GM19455 (cell line): ENCODE results near the gene CCZ1B.
"Not testable (repeated sequence)": the region's sequence is repeated elsewhere in the genome, so short reads cannot be mapped to it uniquely, and the experiment has no call there.

Experiments used
- ATAC-seq: cut with Tn5 transposase; IDR thresholded peaks from one replicate; pipeline ENCODE4 v1.9.1; 2021; ENCODE audit not compliant: unreplicated experiment

Gene CCZ1B

DNA sequence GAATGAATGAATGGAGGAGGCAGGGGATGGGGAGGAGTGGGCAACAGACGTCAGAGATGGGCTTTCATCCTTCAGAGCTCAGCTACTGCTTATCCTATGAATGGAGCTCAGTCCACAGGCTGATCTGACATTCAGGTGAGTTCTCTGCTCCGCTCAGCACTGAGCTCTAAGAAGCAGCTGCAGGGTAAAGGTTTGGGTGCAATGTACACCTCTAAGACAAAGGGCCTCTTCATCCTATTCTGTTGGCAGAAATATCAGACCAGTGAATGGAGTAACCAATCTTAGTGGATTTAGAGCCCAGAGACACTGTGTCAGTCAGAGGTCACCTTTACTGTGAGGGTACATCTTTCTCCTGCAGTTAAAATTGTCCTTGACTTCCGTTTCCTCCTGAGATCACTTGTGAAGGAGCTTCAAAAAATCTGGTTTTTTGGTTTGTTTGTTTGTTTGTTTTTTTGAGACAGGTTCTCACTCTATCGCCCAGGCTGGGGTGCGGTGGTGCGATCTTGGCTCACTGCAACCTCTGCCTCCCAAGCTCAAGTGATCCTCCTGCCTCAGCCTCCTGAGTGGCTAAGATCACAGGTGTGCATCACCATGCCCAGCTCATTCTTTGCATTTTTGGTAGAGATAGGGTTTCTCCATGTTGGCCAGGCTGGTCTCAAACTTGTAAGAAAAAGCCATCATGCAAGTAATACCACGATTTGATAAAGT lies 5.1 kb upstream of the CCZ1B start:
- ATAC-seq, result no peak

DNA sequence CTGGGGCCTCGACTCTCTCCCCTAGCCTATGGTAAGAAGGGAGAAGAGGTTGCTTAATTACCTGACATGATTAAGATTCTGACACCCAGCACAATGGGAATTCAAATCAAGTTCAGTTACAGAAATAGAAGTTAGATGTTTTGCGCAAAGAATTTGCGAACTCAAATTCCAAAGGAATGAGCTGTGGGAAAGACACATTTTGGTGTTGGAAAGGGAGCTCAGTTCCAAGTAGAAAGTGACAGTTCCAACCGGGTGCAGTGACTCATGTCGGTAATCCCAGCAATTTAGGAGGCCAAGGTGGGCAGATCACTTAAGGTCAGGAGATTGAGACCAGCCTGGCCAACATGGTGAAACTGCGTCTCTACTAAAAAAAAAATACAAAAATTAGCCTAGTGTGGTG lies 4.0 kb upstream of the CCZ1B start:
- ATAC-seq, result not testable (repeated sequence)

DNA sequence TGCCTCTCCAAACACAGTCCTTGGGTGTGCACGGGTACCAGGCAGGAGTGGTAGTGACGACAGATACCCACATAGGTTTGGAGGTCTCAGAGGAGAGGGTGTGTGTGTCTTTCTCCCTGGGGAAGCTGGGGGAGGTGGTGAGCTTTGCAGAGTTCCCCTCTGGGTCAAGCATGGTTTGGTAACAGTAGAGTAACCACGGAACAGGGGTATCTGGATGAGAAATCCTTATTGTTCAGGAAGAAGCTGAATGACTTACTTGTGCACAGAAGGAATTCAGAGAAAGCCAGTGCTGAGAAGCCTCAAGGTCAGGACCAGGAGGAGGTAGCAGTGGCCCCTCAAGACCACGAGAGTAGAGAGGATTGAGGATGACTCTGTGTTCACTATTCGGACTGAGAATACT lies 3.5 kb upstream of the CCZ1B start:
- not testable (repeated sequence) for ATAC-seq

DNA sequence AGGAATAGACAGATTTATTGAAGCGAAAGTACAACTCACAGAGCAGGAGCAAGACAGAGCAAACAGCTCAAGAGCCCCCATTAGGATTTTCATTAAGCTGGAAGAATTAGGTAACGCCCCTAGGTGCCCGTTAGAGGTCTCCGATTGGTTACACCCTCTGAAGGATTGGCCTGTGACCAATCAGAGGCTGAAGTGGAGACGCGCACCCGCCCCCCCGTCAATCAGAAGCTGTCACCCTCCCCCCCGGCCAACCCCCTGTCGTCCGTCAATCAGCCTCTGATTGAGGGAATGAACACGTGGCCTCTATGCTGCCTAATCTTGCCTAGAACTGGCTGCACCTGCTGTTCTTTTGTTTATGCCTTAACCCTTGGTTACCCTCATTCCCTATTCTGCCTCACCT lies 1.1 kb upstream of the CCZ1B start:
- ATAC-seq, result not testable (repeated sequence)

DNA sequence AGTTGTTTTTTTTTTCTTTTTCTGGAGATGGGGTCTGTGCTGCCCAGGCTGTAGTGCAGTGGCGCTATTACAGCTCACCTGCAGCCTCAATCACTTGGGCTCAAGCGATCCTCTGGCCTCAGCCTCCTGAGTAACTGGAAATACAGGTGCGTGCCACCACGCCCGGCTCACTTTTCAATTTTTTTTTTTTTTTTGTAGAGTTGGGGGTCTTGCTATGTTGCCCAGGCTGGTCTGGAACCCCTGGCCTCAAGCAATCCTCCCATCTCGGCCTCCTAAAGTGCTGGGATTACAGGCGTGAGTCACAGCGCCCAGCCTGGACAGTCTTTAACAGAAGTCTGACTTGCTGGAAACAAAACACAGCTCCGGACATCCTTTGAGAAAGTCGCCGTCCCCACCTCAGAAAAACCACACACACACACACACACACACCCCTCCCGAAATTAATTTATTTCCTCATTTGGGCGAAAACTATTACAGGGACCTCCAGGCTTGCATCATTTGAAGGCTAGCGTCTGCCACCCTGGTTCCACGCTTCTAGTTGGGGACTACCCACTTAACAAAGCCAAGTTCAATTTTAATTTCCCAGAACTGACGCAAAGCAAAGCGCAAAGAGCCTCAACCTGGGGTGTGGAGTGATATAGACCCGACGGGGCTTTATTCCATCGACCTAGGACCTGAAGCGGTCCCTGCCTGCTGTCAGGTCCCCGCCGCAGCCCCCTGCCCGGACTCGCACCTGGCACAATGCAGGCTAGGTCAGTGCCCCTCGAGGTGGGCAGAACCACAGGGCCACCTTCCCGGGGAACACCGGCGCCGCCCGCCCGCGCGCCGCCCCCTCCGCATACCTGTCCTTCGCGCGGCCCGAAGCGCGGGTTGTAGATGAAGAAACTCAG lies 594 bp downstream of the CCZ1B start:
- ATAC-seq, result peak; percentile 63

DNA sequence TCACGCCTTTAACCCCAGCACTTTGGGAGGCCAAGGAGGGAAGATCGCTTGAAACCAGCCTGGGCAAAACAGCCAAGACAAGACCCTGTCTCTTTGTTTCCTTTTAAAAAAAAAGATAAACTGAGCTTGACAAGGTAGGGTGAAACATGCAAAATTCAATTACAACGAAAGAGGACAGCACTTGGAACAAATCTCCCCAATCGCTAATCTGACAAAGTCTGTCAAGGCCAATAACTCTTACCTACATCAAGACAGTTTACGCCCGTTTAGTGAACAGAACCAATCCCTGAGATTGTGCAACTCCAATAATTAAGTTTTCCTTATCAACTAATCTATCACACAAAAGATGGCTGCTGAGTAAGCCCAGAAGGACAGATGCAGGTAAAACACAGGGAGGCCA lies 4.5 kb downstream of the CCZ1B start:
- not testable (repeated sequence) for ATAC-seq

DNA sequence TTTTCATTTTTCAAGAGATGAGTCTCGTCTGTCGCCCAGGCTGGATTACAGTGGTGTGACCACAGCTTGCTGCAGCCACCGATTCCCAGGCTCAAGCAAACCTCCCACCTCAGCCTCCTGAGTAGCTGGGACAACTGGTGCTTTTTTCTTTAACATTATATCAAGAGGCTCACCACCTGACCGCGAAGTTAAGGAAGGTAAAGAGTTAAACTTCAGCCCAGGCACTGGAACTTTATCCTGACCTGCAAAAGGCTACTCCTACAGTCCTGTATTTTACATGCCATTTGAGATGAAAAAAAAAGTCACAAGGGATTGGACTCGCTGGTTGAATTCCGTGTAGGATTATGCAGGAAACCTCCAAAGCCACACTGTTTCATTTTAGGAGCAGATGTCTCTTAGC lies 10.6 kb downstream of the CCZ1B start:
- not testable (repeated sequence) for ATAC-seq

DNA sequence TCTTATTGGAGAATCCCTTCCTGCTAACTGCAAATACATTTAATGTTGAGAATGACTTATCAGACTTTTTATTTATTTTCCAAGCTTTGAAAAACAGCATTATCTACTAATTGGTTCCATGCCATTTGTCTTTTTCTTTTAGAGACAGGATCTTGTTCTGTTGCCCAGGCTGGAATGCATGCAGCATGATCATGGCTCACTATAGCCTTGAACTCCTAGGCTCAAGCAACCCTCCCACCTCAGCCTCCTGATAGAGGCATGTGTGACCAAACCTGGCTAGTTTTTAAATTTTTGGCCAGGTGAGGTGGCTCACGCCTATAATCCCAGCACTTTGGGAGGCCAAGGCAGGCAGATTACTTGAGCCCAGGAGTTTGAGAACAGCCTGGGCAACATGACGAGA lies 13.1 kb downstream of the CCZ1B start:
- not testable (repeated sequence) for ATAC-seq

DNA sequence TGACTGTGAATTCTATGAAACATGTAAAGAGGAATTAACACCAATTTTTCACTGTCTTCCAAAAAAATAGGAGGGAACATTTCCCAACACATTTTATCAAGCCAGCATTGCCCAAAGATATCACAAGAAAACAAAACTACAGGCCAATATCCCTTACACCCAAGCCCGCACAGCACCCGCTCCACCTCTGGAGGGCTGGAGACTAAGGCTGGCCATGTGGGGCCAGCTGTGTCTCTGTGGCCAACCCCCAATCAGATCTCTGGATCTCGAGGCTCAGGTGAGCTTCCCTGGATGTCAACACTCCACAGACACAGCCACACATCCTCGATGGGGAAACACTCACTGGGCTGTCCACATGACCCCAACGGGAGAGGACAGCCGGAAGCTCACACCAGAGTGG lies 18.1 kb downstream of the CCZ1B start:
- not testable (repeated sequence) for ATAC-seq

DNA sequence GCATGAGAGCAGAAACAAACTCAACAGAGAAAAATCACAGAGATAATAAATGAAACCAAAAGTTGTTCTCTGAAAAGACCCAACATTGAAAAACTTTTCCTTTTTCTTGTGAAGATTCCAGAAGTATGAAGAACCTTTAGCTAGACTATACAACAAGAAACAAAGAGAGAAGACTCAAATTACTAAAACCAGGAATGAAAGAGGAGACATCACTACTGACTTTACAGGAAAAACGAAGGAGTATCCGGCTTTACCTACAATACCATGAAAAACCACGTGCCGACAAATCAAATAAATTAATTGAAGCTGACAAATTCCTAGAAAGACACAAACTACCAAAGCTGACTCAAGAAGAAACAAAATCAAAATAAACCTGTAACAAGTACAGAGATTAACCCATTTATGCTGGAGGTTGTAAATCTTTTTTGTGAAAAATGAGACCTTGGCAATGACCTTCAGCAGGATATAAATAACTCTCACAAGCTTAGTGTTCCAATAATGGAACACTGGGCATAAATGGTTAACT lies 18.6 kb downstream of the CCZ1B start:
- ATAC-seq, result not testable (repeated sequence)

DNA sequence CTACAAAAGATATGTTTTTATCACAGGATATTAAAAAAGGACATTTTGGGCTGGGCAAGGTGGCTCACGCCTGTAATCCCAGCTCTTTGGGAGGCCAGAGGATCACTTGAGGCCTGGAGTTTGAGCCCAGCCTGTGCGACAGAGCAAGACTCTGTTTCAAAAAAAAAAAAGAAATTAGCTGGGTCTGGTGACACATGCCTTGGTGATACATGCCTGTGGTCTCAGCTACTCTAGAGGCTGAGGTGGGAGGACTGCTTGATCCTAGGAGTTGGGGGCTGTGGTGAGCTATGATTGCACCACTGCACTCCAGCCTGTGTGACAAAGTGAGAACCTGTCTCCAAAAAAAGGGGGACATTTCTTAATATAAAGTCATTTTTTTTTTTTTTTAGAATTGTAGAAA lies 25.7 kb downstream of the CCZ1B start:
- ATAC-seq, result not testable (repeated sequence)

DNA sequence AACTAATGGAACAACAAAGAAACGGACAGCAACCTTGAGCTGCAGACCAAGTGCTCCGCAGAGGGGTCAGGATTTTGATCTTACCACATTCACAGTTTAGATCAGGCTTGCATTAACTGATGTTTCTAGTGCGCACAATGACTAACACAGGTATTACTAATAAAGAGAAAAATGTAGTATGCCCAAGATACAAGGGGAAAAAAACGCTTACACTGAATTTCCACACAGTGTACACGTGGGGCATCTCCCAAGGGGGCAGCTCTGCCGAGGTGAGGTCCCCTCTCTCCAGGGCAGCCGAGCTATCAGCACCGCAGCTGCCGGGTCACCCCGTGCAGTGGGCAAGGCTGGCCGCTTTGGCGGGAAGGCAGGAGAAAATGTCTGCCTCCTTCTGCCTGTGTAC lies 26.2 kb downstream of the CCZ1B start:
- not testable (repeated sequence) for ATAC-seq

DNA sequence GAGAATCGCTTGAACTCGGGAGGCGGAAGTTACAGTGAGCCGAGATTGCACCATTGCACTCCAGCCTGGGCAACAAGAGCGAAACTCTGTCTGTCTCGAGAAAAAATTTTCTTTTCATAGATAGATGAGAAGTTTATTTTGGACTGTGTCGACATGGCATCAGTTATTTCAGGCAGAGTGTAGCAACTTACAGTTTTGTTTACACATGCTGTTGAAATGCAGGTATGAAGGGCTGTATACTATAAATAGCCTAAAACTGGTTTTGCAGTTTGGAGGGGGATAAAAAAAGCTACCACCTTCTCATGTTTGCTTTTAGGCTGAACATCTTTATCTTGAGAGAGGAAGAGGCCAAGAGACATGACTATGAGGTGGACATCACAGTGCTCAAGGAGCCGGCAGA lies 28.0 kb downstream of the CCZ1B start:
- ATAC-seq, result not testable (repeated sequence)

DNA sequence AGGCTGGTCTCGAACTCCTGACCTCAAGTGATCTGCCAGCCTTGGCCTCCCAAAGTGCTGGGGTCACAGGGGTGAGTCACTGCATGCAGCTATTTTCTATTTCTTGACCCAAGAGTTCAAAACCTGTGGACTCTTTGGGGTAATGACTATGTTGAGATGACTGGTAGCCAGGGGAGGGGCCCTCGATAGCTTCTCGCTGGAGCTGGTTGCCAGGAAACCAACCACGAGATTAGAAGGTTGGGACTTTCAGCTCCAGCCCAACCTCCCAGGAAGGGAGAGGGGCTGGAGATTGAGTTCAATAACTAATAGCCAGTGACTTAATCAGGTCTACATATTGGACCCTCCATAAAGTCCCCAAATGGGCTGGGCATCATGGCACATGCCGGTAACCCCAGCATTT lies 28.9 kb downstream of the CCZ1B start:
- not testable (repeated sequence) for ATAC-seq

DNA sequence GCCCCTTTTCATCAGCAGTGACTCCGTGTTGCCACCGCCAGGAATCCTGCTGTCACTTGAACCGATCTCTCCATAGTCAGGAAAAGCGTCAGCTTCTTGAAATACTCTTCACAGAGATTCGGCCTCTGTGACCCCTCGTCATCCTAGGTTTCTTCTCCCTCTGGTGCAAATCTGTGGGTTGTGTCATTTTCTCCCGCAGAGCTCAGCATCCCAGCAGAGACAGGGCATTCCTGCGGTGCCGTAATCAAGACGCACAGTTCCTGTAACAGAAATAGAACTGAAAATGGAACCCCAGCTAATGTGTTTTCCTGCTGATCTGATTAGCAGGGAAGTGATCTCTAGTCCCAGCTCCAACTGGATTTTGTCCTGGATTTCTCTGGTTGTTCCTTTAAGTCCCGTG lies 31.8 kb downstream of the CCZ1B start:
- not testable (repeated sequence) for ATAC-seq

DNA sequence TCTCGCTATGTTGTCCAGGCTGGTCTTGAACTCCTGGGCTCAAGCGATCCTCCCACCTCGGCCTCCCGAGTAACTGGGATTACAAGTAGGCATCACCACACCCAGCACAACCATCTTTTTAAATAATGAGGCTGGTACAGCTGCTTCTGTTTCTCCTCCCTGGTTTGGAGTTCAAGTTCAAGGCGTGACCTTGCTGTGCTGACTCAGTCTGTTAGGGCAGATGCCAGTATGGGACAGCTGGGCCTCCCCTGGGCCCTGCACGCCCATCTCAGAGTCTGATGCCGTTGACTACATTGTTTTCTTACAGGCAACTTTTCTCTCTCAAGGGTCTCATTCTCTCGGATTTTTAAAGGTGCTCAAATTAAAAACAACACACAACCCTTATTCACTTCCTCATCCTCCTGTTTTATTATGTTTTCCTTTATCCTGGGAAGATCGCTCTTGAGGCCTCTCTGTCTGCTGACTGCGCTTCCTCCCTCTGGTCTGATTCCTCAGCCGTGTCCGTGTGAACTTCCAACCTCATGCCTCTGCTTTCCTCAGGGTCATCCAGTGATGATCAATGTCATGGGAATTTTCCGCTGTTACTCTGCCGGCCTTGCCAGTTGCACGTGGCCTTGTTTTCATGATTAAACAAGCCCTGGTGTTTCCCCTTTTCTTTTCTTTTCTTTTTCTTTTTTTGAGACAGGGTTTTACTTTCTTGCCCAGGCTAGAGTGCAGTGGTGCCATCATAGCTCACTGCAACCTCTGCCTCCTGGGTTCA lies 33.8 kb downstream of the CCZ1B start:
- not testable (repeated sequence) for ATAC-seq

DNA sequence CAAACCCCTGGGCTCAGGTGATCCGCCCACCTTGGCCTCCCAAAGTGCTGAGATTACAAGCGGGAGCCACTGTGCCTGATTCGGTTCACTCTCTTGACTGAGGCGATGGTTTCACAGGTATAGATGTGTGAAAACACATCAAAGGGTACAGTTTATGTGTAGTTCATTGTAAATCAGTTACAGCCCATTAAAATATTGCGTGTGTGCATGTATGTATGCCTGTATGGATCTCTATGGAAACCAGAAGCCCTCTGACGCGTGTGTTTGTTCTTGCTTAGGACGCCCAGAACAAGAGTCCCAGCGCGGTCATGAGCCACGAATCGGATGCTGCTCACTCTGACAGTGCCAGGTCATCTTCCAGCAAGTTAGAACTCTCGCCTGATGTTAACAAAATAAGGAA lies 36.7 kb downstream of the CCZ1B start:
- ATAC-seq, result not testable (repeated sequence)

DNA sequence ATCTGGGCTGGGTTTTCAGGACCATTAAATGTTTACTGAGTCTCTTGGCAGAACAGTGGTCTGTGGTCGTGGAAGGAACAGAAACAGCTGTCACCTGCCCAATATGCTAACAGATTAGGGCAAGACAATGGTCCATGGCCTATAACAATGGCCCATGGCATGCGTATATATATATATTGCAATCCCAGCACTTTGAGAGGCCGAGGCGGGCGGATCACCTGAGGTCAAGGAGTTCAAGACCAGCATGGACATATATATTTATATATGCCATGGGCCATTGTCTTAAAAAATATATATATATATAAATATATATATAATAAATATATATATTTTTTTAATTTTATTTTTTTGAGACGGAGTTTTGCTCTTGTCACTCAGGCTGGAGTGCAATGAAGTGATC lies 44.5 kb downstream of the CCZ1B start:
- ATAC-seq, result not testable (repeated sequence)

DNA sequence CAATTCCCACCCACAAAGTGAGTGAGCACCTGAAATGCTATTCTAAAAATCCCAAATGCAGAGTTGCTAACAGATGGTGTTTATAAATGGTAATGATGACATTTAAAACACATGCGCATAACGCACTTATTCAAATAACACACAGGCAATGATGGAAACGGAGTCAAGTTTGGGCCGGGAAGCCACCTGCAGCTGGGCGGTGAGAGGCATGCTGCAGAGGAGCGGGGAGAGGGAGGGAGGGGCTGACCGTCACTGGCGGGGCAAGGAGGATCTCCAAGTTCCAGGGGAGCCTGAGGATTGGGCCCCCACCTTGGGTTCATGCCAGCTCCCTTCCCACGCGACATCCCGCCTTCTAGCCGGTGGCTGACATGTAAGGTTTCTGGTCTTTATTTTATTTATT lies 64.9 kb downstream of the CCZ1B start:
- not testable (repeated sequence) for ATAC-seq

DNA sequence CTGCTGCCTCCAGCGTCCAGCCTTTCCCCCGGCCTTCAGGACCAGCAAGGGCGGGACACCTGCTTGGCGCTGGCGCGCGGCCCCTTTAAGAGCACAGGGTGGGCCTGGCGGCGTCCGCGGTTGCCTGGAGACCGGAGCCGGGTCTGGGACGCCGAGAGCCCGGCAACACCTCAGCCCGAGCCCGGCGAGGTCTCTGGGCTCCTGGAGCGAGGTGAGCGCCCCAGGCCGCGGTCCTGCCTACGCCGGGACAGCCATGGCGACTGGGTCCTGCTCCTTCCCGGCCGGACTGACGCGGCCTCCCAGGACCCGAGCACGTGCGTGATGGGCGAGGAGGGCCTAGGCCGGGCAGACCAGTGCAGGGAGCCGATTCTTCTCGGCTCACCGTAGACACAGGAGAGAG lies 72.1 kb downstream of the CCZ1B start, which contains the start of gene RSPH10B2:
Gene RSPH10B2 (plus strand): TSS at position 140 of the 400 bp plus-strand sequence. CDS start 3,575 bp downstream, outside the sequence.
- not testable (repeated sequence) for ATAC-seq

DNA sequence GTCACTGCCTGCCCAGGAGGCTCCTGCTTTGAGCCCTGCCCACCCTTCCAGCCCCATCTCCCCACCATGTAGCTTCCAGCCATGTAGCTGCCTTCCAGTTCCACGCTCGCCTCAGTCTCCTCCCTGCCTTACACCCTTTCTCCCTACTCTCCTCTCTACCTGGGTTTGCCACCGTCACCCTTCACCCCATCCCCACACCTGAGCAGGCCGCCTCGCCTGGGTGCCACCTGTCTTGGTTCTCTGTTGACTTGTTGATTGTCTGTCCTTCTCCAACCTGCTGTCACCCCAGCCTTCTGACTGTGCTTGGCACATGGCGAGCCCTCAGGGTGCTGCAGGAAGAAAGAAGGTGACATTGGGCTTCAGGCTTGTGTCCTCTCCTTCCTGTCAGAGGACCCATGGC lies 75.9 kb downstream of the CCZ1B start:
- ATAC-seq, result not testable (repeated sequence)
